HepG2 (cell line): ENCODE measurements around the gene LSM14B. TPM values are rescaled to one million over a fixed set of nuclear protein-coding genes. Genes with fewer than 3 reads are reported as not detected.

Experiments used
- ARID2 ChIP-seq: sonication (generic); formaldehyde crosslinking; IDR thresholded peaks from 2 replicates; pipeline ENCODE4 v1.8.1; 2022; ENCODE audit warnings: mild to moderate bottlenecking, missing genetic modification reagents, borderline replicate concordance
- BCL6 ChIP-seq: IDR thresholded peaks from 2 replicates; pipeline ENCODE4 v1.6.1; 2016; ENCODE audit warnings: missing genetic modification reagents, missing compliant biosample characterization
- CAMTA2 ChIP-seq: sonication (generic); formaldehyde crosslinking; IDR thresholded peaks from 2 replicates; pipeline ENCODE4 v1.4.0; 2020; ENCODE audit warnings: mild to moderate bottlenecking, missing genetic modification reagents, borderline replicate concordance
- JUND ChIP-seq: sonication (generic); formaldehyde crosslinking; IDR thresholded peaks from 2 replicates; pipeline ENCODE4 v1.8.0; 2022; ENCODE audit warnings: mild to moderate bottlenecking, missing genetic modification reagents
- KLF15 ChIP-seq: sonication (generic); formaldehyde crosslinking; IDR thresholded peaks from 2 replicates; pipeline ENCODE4 v1.8.1; 2023; ENCODE audit warnings: borderline replicate concordance, mild to moderate bottlenecking, inconsistent platforms, missing genetic modification reagents, mixed read lengths
- MXD1 ChIP-seq: sonication (generic); formaldehyde crosslinking; IDR thresholded peaks from 2 replicates; pipeline ENCODE4 v1.4.0; 2020; ENCODE audit warnings: mild to moderate bottlenecking, missing genetic modification reagents
- NFE2L2 ChIP-seq: fragments of 150-350 bp; IDR thresholded peaks from 2 replicates; pipeline ENCODE4 v1.6.1; 2014; ENCODE audit warnings: low read length
- PCBP2 ChIP-seq: fragments of 200-400 bp; formaldehyde crosslinking; optimal IDR thresholded peaks from 2 replicates; pipeline ENCODE3; 2018; ENCODE audit warnings: low read length, low read depth; ENCODE audit not compliant: poor library complexity, severe bottlenecking
- PPARG ChIP-seq: conservative IDR thresholded peaks from 2 replicates; pipeline ENCODE4 v1.6.1; 2016; ENCODE audit warnings: missing biosample characterization, missing genetic modification reagents
- RNF2 ChIP-seq: fragments of 450-650 bp; conservative IDR thresholded peaks from 2 replicates; pipeline ENCODE4 v1.6.1; 2016; ENCODE audit warnings: low read depth
- SMARCC2 ChIP-seq: fragments of 450-650 bp; IDR thresholded peaks from 2 replicates; pipeline ENCODE4 v1.6.1; 2017; ENCODE audit warnings: antibody characterized with exemption, mild to moderate bottlenecking
- SRSF4 ChIP-seq: fragments of 200-400 bp; formaldehyde crosslinking; IDR thresholded peaks from one replicate; pipeline ENCODE4 v1.6.1; 2018; ENCODE audit warnings: mild to moderate bottlenecking, low read depth, low read length, moderate library complexity; ENCODE audit not compliant: poor library complexity, severe bottlenecking
- ZFP90 ChIP-seq: sonication (generic); formaldehyde crosslinking; IDR thresholded peaks from 2 replicates; pipeline ENCODE4 v1.8.0; 2022; ENCODE audit warnings: missing genetic modification reagents, mild to moderate bottlenecking, inconsistent platforms, borderline replicate concordance
- ZNF333 ChIP-seq: sonication (generic); formaldehyde crosslinking; IDR thresholded peaks from 2 replicates; pipeline ENCODE4 v1.4.0; 2020; ENCODE audit warnings: mild to moderate bottlenecking, missing genetic modification reagents, borderline replicate concordance
- ZNF878 ChIP-seq: sonication (generic); formaldehyde crosslinking; IDR thresholded peaks from 2 replicates; pipeline ENCODE4 v1.8.1; 2023; ENCODE audit warnings: mild to moderate bottlenecking, missing genetic modification reagents, moderate library complexity
- ZSCAN5A ChIP-seq: sonication (generic); formaldehyde crosslinking; IDR thresholded peaks from 2 replicates; pipeline ENCODE4 v1.8.0; 2022; ENCODE audit warnings: mild to moderate bottlenecking, missing genetic modification reagents, borderline replicate concordance
- polyA plus RNA-seq, 8 experiments: library from polyadenylated mRNA; depleted of rRNA in 3 of 8; stranded (reverse) in 7 of 8; unstranded in 1 of 8; fragments of >200 nt; fragmentation: Illumina TruSeq in 4 of 8; extraction: Trizol in 4 of 8; gene quantifications; 2 replicates each; pipeline versions ENCODE4 v1.2.1 to v1.2.3, GENCODE V29; 2011 to 2016; ENCODE audit warnings: low read depth in 4 of 8, missing spikeins in 1 of 8, mixed read lengths in 1 of 8; ENCODE audit not compliant: insufficient read depth in 1 of 8
- total RNA-seq, 5 experiments: library from RNA; depleted of rRNA; stranded (reverse); fragments of >200 nt; fragmentation: Illumina TruSeq; extraction: Trizol; gene quantifications; 2 replicates each; pipeline ENCODE4 v1.2.3, GENCODE V29; 2016; ENCODE audit warnings: low read depth in 1 of 5
- TF ChIP-seq, protein P1 (sequence below): sonication (generic); formaldehyde crosslinking; IDR thresholded peaks from 2 replicates; pipeline ENCODE4 v1.5.1; 2020; ENCODE audit warnings: missing genetic modification reagents, mild to moderate bottlenecking, borderline replicate concordance
- TF ChIP-seq, protein P2 (sequence below): sonication (generic); formaldehyde crosslinking; IDR thresholded peaks from 2 replicates; pipeline ENCODE4 v1.4.0; 2020; ENCODE audit warnings: missing genetic modification reagents
- TF ChIP-seq, protein P3 (sequence below): sonication (generic); formaldehyde crosslinking; IDR thresholded peaks from 2 replicates; pipeline ENCODE4 v1.4.0; 2020; ENCODE audit warnings: low read depth, missing genetic modification reagents
- TF ChIP-seq, protein P4 (sequence below): sonication (generic); formaldehyde crosslinking; IDR thresholded peaks from 2 replicates; pipeline ENCODE4 v1.4.0; 2020; ENCODE audit warnings: mild to moderate bottlenecking, missing genetic modification reagents

LSM14B gene
- total and polyA plus RNA-seq, 2 of the 13 experiments (the other 11 are each of a cell fraction or from before 2014, with no cell fraction given), result 43.3 to 79.2 TPM

GRCh38 chr20:62146019-62146755 lies 23.9 kb downstream of the LSM14B start (continued):
- TF ChIP-seq, protein P1, sequence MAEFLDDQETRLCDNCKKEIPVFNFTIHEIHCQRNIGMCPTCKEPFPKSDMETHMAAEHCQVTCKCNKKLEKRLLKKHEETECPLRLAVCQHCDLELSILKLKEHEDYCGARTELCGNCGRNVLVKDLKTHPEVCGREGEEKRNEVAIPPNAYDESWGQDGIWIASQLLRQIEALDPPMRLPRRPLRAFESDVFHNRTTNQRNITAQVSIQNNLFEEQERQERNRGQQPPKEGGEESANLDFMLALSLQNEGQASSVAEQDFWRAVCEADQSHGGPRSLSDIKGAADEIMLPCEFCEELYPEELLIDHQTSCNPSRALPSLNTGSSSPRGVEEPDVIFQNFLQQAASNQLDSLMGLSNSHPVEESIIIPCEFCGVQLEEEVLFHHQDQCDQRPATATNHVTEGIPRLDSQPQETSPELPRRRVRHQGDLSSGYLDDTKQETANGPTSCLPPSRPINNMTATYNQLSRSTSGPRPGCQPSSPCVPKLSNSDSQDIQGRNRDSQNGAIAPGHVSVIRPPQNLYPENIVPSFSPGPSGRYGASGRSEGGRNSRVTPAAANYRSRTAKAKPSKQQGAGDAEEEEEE (CRISPR knock-in tag), result no peak
- TF ChIP-seq MXD1 (CRISPR knock-in tag) (peak; percentile 77), ZNF333 (CRISPR knock-in tag) (peak; percentile 45; the same call in 1 of the 2 replicates), ZNF878 (CRISPR knock-in tag) (no peak), KLF15 (CRISPR knock-in tag) (no peak), CAMTA2 (no peak), SMARCC2 (no peak), NFE2L2 (no peak), JUND (CRISPR knock-in tag) (no peak), BCL6 (CRISPR knock-in tag) (no peak), ARID2 (CRISPR knock-in tag) (no peak), PCBP2 (no peak), PPARG (CRISPR knock-in tag) (no peak), ZFP90 (CRISPR knock-in tag) (no peak), RNF2 (peak; percentile 94), SRSF4 (no peak), ZSCAN5A (CRISPR knock-in tag) (0 out of 2 replicates have a peak, but pooled peaks have one; percentile 73)
- TF ChIP-seq, protein P2, sequence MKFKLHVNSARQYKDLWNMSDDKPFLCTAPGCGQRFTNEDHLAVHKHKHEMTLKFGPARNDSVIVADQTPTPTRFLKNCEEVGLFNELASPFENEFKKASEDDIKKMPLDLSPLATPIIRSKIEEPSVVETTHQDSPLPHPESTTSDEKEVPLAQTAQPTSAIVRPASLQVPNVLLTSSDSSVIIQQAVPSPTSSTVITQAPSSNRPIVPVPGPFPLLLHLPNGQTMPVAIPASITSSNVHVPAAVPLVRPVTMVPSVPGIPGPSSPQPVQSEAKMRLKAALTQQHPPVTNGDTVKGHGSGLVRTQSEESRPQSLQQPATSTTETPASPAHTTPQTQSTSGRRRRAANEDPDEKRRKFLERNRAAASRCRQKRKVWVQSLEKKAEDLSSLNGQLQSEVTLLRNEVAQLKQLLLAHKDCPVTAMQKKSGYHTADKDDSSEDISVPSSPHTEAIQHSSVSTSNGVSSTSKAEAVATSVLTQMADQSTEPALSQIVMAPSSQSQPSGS (CRISPR knock-in tag), result peak; percentile 30; the same call in 1 of the 2 replicates
- TF ChIP-seq, protein P3, sequence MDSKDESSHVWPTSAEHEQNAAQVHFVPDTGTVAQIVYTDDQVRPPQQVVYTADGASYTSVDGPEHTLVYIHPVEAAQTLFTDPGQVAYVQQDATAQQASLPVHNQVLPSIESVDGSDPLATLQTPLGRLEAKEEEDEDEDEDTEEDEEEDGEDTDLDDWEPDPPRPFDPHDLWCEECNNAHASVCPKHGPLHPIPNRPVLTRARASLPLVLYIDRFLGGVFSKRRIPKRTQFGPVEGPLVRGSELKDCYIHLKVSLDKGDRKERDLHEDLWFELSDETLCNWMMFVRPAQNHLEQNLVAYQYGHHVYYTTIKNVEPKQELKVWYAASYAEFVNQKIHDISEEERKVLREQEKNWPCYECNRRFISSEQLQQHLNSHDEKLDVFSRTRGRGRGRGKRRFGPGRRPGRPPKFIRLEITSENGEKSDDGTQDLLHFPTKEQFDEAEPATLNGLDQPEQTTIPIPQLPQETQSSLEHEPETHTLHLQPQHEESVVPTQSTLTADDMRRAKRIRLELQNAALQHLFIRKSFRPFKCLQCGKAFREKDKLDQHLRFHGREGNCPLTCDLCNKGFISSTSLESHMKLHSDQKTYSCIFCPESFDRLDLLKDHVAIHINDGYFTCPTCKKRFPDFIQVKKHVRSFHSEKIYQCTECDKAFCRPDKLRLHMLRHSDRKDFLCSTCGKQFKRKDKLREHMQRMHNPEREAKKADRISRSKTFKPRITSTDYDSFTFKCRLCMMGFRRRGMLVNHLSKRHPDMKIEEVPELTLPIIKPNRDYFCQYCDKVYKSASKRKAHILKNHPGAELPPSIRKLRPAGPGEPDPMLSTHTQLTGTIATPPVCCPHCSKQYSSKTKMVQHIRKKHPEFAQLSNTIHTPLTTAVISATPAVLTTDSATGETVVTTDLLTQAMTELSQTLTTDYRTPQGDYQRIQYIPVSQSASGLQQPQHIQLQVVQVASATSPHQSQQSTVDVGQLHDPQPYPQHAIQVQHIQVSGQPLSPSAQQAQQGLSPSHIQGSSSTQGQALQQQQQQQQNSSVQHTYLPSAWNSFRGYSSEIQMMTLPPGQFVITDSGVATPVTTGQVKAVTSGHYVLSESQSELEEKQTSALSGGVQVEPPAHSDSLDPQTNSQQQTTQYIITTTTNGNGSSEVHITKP, result peak; percentile 76; the same call in 1 of the 2 replicates
- TF ChIP-seq, protein P4, sequence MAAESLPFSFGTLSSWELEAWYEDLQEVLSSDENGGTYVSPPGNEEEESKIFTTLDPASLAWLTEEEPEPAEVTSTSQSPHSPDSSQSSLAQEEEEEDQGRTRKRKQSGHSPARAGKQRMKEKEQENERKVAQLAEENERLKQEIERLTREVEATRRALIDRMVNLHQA (CRISPR knock-in tag), result no peak
